ENCODE data around the gene PDE4C.

DNA sequence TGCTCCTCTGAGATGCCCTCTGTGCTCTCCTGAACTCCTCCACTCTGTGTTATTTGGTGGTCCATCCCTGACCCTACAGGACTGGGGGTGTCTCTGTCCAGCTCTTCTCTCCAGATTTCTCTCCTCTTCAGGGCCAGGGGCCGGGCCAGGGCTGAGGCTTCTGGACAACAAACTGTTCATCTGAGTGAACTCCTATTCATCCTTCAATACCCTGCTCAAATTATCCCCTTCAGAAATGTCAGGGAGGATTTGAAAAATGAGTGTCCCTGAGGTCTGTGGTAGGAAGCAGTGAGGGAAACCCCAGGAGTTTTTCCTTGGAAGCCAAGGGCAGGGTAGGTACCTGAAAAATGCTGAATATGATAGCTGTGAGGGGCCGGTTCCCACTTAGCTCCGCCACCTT, 7.6 kb downstream of the PDE4C start:
- TF ChIP-seq, protein P1, sequence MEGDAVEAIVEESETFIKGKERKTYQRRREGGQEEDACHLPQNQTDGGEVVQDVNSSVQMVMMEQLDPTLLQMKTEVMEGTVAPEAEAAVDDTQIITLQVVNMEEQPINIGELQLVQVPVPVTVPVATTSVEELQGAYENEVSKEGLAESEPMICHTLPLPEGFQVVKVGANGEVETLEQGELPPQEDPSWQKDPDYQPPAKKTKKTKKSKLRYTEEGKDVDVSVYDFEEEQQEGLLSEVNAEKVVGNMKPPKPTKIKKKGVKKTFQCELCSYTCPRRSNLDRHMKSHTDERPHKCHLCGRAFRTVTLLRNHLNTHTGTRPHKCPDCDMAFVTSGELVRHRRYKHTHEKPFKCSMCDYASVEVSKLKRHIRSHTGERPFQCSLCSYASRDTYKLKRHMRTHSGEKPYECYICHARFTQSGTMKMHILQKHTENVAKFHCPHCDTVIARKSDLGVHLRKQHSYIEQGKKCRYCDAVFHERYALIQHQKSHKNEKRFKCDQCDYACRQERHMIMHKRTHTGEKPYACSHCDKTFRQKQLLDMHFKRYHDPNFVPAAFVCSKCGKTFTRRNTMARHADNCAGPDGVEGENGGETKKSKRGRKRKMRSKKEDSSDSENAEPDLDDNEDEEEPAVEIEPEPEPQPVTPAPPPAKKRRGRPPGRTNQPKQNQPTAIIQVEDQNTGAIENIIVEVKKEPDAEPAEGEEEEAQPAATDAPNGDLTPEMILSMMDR (IDR thresholded peaks at IDR 0.05), result no peak
- no peak for TF ChIP-seq POLR2A (IDR thresholded peaks at IDR 0.05)

Data from body of pancreas (tissue), 4 donors.